ENCODE measurements around the gene DSC1.

DSC1 gene

GRCh38 chr18:31105733-31106132 is 56.9 kb downstream of the DSC1 start:
- H3K4me3 ChIP-seq (ENCODE audit: low read depth, low read length) = no peak overlapping the region
- no peak for TF ChIP-seq CTCF (IDR thresholded peaks at IDR 0.05; ENCODE audit: borderline replicate concordance, insufficient read depth, low read depth, low read length)

GRCh38 chr18:31104444-31104843 is 58.2 kb downstream of the DSC1 start:
- H3K4me3 ChIP-seq (ENCODE audit: low read depth, low read length) = no peak overlapping the region
- TF ChIP-seq CTCF (IDR thresholded peaks at IDR 0.05; ENCODE audit: borderline replicate concordance, insufficient read depth, low read depth, low read length) = no peak

GRCh38 chr18:31103423-31103822 is 59.2 kb downstream of the DSC1 start:
- TF ChIP-seq CTCF (IDR thresholded peaks at IDR 0.05; ENCODE audit: borderline replicate concordance, insufficient read depth, low read depth, low read length) = no peak
- no peak overlapping the region for H3K4me3 ChIP-seq (ENCODE audit: low read depth, low read length)

GRCh38 chr18:31102941-31103340 is 59.7 kb downstream of the DSC1 start:
- no peak overlapping the region for H3K4me3 ChIP-seq (ENCODE audit: low read depth, low read length)
- TF ChIP-seq CTCF (IDR thresholded peaks at IDR 0.05; ENCODE audit: borderline replicate concordance, insufficient read depth, low read depth, low read length) = no peak

- no peak within 1 kb of the TSS for H3K4me3 ChIP-seq (ENCODE audit: low read depth, low read length)
- TF ChIP-seq CTCF (IDR thresholded peaks at IDR 0.05; ENCODE audit: borderline replicate concordance, insufficient read depth, low read depth, low read length) = no peak
Observed at GRCh38 chr18:31102025-31102684, 60.5 kb downstream of the DSC1 start, which contains the start of gene DSC2. TSS of gene DSC2 (minus strand) at chr18:31102421. CDS start at chr18:31101971, 450 bp downstream.

GRCh38 chr18:31101183-31102024 is 61.3 kb downstream of the DSC1 start:
- no peak for TF ChIP-seq CTCF (IDR thresholded peaks at IDR 0.05; ENCODE audit: borderline replicate concordance, insufficient read depth, low read depth, low read length)
- no peak overlapping the region for H3K4me3 ChIP-seq (ENCODE audit: low read depth, low read length)

Measured in GM12875 (cell line).